Parathyroid adenoma (tissue), 2 donors: Measurements from ENCODE around the gene RAB40C.

Experiments used
- H2AFZ ChIP-seq: fragments of 300-600 bp; sonication (generic); one replicate; pipeline ENCODE4 v1.7.0; 2017; ENCODE audit warnings: antibody characterized with exemption, mild to moderate bottlenecking
- H3K27ac ChIP-seq: fragments of 300-600 bp; sonication (generic); one replicate; pipeline ENCODE4 v1.7.0; 2017
- H3K27me3 ChIP-seq: fragments of 300-600 bp; sonication (generic); one replicate; pipeline ENCODE4 v1.7.0; 2017; ENCODE audit warnings: low read length; ENCODE audit not compliant: control insufficient read depth, insufficient read depth
- H3K36me3 ChIP-seq: fragments of 300-600 bp; sonication (generic); one replicate; pipeline ENCODE4 v1.7.0; 2017; ENCODE audit warnings: low read length; ENCODE audit not compliant: control insufficient read depth, insufficient read depth
- H3K4me1 ChIP-seq: fragments of 300-600 bp; sonication (generic); one replicate; pipeline ENCODE4 v1.7.0; 2017; ENCODE audit warnings: control low read depth
- H3K4me2 ChIP-seq: fragments of 300-600 bp; sonication (generic); one replicate; pipeline ENCODE4 v1.7.0; 2017; ENCODE audit warnings: low read length
- H3K4me3 ChIP-seq: fragments of 300-600 bp; sonication (generic); one replicate; pipeline ENCODE4 v1.7.0; 2017; ENCODE audit warnings: low read depth, low read length
- H3K79me2 ChIP-seq: fragments of 300-600 bp; sonication (generic); one replicate; pipeline ENCODE4 v1.7.0; 2017; ENCODE audit warnings: control low read depth
- H3K9ac ChIP-seq: fragments of 300-600 bp; sonication (generic); one replicate; pipeline ENCODE4 v1.7.0; 2017; ENCODE audit warnings: mild to moderate bottlenecking
- H3K9me3 ChIP-seq: fragments of 300-600 bp; sonication (generic); one replicate; pipeline ENCODE4 v1.7.0; 2017; ENCODE audit warnings: low read length; ENCODE audit not compliant: control insufficient read depth
- TF ChIP-seq, protein P1 (sequence below): fragments of 300-600 bp; sonication (generic); IDR thresholded peaks from one replicate; pipeline ENCODE4 v1.7.0; 2017; ENCODE audit warnings: antibody characterized with exemption, mild to moderate bottlenecking
- donor health status: primary hyperparathyroidism.

The RAB40C gene

DNA sequence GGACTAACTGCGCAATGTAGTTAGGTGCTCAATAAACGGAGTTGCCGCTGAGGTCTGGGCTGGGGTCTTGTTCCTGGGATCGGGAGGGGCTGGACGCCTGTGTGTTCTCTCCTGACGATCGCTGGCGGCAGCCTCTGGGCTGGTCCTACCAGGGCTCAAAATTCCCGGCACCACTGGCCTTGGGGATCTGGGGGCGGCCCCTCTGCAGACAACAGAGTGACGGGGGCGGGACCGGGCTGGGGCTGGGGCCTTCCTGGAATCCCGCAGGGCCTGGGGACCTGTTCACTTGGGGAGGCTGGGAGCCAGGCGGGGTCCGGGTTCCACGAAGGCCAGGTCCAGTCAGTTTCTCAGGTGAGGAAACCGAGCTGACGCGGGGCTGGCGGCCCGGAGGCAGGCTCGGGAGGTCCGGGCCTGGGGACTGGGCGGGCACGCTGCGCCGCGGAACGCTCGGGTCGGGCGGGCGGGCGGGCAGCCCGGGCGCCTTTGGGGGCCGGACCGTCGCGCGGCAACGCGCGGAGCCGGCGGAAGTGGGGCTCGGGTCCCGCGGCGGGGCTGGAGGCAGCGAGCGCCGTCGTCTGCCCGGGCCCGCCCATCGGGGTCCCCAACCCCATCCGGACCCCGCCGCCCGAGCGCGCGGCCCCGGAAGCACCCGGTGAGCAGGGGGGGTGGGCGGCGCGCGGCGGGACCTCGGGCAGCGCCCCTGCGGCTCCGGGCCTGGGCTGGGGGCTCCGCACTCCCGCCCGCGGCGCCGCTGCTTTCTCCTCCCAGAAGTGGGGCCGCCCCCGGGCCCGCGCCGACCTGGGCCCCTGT, 20.2 kb upstream of the RAB40C start, which contains the start of gene PIGQ:
PIGQ (plus strand) TSS at position 524 of the 810 bp plus-strand sequence. CDS start 4,107 bp downstream, outside the sequence.
- Histone ChIP-seq H2AFZ (peak within 1 kb of the TSS; percentile 91), H3K9me3 (no peaks in the 10 kb centered on the region), H3K79me2 (peaks cover 3% of the 10 kb centered on the region), H3K4me3 (peak within 1 kb of the TSS; percentile 81), H3K27me3 (no peaks in the 10 kb centered on the region), H3K27ac (peak within 1 kb of the TSS; percentile 95), H3K36me3 (no peaks in the 10 kb centered on the region), H3K4me1 (peaks cover 42% of the 10 kb centered on the region), H3K4me2 (peak within 1 kb of the TSS; percentile 86), H3K9ac (no peak within 1 kb of the TSS)
- TF ChIP-seq, protein P1, sequence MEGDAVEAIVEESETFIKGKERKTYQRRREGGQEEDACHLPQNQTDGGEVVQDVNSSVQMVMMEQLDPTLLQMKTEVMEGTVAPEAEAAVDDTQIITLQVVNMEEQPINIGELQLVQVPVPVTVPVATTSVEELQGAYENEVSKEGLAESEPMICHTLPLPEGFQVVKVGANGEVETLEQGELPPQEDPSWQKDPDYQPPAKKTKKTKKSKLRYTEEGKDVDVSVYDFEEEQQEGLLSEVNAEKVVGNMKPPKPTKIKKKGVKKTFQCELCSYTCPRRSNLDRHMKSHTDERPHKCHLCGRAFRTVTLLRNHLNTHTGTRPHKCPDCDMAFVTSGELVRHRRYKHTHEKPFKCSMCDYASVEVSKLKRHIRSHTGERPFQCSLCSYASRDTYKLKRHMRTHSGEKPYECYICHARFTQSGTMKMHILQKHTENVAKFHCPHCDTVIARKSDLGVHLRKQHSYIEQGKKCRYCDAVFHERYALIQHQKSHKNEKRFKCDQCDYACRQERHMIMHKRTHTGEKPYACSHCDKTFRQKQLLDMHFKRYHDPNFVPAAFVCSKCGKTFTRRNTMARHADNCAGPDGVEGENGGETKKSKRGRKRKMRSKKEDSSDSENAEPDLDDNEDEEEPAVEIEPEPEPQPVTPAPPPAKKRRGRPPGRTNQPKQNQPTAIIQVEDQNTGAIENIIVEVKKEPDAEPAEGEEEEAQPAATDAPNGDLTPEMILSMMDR = no peak

DNA sequence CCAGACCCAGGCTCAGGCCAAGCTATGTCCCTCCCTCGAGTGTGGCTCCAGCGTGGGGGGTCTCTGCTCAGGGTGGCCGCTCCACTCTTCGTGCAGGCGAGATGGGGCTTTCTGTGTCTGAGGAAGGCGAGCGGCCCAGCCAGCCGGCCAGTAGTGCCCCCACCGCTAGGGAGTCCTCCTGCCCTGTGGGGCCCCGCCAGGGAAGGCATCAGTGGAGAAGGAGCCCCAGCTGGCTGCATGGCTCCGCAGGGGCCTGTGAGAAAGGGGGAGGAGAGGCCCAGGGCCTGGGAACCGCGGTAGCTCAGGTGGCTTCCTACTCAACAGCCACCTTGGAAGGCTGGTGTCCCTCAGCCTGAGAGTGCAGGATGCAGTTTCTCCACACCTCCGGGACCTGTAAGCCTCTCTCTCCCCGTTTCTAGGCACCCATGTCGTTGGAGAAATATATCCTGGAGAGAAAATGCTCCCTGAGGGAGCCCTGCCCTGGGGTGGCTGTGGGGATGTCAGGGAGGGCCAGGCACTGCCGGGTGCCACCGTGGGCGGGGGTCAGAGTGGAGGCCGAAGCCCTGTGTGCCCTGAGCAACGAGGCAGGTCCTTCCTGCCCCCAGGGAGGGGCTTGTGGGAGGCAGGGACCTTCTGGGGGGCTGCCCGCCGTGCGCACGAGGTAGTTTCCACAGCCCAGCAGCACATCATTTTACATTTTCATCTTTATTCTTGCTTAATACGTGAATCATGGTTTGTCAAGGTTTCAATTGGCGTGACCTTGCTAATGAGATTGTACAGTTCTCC, 16.8 kb upstream of the RAB40C start:
- Histone ChIP-seq H3K79me2 (peaks cover 3% of the 10 kb centered on the region), H3K4me2 (no peak overlapping the region), H3K4me3 (no peak overlapping the region), H3K9ac (no peak overlapping the region), H2AFZ (no peak overlapping the region), H3K27me3 (no peaks in the 10 kb centered on the region), H3K4me1 (peaks cover 12% of the 10 kb centered on the region), H3K9me3 (no peaks in the 10 kb centered on the region), H3K27ac (no peak overlapping the region), H3K36me3 (no peaks in the 10 kb centered on the region)
- TF ChIP-seq, protein P1 = no peak

DNA sequence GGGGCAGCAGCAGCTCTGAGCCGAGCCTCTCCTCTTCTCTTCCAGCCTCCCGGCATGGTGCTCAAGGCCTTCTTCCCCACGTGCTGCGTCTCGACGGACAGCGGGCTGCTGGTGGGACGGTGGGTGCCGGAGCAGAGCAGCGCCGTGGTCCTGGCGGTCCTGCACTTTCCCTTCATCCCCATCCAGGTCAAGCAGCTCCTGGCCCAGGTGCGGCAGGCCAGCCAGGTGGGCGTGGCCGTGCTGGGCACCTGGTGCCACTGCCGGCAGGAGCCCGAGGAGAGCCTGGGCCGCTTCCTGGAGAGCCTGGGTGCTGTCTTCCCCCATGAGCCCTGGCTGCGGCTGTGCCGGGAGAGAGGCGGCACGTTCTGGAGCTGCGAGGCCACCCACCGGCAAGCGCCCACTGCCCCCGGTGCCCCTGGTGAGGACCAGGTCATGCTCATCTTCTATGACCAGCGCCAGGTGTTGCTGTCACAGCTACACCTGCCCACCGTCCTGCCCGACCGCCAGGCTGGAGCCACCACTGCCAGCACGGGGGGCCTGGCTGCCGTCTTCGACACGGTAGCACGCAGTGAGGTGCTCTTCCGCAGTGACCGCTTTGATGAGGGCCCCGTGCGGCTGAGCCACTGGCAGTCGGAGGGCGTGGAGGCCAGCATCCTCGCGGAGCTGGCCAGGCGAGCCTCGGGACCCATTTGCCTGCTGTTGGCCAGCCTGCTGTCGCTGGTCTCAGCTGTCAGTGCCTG, 15.7 kb upstream of the RAB40C start:
- Histone ChIP-seq H3K27ac (no peak overlapping the region), H3K9ac (no peak overlapping the region), H3K4me1 (peaks cover 1% of the 10 kb centered on the region), H3K9me3 (no peaks in the 10 kb centered on the region), H3K36me3 (no peaks in the 10 kb centered on the region), H3K79me2 (peaks cover 1% of the 10 kb centered on the region), H3K27me3 (no peaks in the 10 kb centered on the region), H3K4me3 (no peak overlapping the region), H2AFZ (no peak overlapping the region), H3K4me2 (no peak overlapping the region)
- TF ChIP-seq, protein P1 = no peak

DNA sequence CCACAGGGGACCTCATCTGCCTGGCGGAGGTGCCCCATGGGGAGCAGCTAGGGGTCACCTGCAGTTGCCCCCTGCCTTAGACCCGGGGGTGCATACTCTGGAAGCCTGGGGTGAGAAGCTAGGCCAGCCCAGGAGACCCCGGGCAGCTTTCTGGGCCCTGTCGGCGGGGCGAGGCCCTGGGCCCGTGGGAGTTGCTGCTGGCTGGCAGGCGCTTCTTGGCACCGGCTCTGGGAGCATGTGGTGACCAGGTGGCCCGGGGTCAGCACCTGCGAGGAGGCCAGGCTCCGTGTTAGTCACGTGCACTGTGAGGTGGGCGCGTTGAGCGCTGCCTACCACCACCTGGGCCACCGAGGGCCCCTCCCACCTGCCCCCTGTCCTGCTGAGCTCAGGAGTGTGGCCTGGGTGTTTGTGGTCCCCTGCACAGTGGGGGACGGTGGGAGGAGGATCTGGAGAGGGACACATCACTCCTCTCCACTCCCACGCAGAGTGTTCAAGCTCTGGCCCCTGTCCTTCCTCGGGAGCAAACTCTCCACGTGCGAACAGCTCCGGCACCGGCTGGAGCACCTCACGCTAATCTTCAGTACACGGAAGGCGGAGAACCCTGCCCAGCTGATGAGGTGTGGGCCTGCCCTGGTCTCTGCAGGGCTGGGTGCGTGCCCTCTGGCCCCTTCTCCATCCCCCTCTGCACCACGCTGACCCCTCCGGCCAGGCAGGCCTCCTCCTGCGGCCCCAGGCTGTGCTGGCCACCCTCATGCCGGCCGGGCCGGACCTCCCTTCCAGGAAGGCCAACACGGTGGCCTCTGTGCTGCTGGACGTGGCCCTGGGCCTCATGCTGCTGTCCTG, 14.3 kb upstream of the RAB40C start:
- Histone ChIP-seq H3K9me3 (no peaks in the 10 kb centered on the region), H3K27ac (no peak overlapping the region), H3K4me1 (no peaks in the 10 kb centered on the region), H3K9ac (no peak overlapping the region), H3K79me2 (no peaks in the 10 kb centered on the region), H3K4me3 (no peak overlapping the region), H3K27me3 (no peaks in the 10 kb centered on the region), H3K4me2 (no peak overlapping the region), H2AFZ (no peak overlapping the region), H3K36me3 (no peaks in the 10 kb centered on the region)
- TF ChIP-seq, protein P1 = no peak
